KOPT-K1 (cell line): Measurements from ENCODE around the gene CLN3.
"Not testable (repeated sequence)": the region's sequence is repeated elsewhere in the genome, so short reads cannot be mapped to it uniquely, and the experiment has no call there.

ENCODE experiments used
- H3K27ac ChIP-seq: fragments of 200-600 bp; sonication (generic); 2 replicates; pipeline ENCODE4 v1.5.1; 2016; ENCODE audit warnings: antibody characterized with exemption, mild to moderate bottlenecking, low read depth, low read length; ENCODE audit not compliant: poor library complexity, severe bottlenecking
- H3K36me3 ChIP-seq: fragments of 200-600 bp; sonication (generic); 2 replicates; pipeline ENCODE4 v1.5.1; 2017; ENCODE audit warnings: antibody characterized with exemption, mild to moderate bottlenecking, low read length, moderate library complexity; ENCODE audit not compliant: insufficient read depth
- H3K9me3 ChIP-seq: fragments of 200-600 bp; sonication (generic); 2 replicates; pipeline ENCODE4 v1.5.1; 2017; ENCODE audit warnings: antibody characterized with exemption, low read length, mild to moderate bottlenecking; ENCODE audit not compliant: insufficient read depth, poor library complexity, severe bottlenecking

CLN3 gene

DNA sequence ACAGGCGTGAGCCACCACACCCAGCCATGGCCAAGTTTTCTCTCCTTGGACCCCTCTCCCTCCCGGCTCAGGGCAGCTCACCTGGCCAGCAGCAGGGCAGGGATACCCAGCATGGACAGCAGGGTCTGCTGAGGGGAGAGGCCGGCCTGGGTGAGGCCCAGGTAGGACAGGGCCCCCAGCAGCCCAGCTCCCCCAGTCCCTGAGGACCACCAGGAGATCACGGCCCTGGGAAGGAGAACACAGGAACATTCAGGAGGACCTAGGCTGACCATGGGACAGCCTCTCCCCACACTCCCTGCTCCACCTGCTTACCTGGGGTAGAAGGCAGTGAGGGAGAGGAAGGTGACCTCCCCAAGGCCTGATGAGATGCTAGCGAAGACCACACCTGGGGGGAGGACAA, 5.6 kb downstream of the CLN3 start:
- Histone ChIP-seq H3K27ac (no peak overlapping the region), H3K9me3 (no peaks in the 10 kb centered on the region), H3K36me3 (peaks cover 65% of the 10 kb centered on the region)

DNA sequence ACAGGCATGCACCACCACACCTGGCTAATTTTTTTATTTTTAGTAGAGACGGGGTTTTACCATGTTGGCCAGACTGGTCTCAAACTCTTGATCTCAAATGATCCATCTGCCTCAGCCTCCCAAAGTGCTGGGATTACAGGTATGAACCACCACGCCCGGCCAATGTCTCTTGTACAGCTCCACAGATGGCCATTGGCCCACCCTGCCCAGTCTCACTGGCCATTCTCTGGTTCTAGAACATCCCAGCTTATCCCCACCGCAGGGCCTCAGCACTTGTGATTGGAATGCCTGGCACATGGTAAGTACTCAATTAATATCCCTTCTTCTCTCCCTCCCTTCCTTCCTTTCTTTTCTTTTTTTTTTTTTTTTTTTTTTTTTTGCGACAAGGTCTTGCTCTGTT, 8.5 kb downstream of the CLN3 start:
- not testable (repeated sequence) for H3K27ac ChIP-seq, H3K9me3 ChIP-seq
- H3K36me3 ChIP-seq = peaks cover 77% of the 10 kb centered on the region

GRCh38 chr16:28482026-28482425, 9.8 kb downstream of the CLN3 start:
- Histone ChIP-seq H3K27ac (no peak overlapping the region), H3K36me3 (peaks cover 80% of the 10 kb centered on the region), H3K9me3 (no peaks in the 10 kb centered on the region)

- Histone ChIP-seq H3K27ac (no peak overlapping the region), H3K36me3 (peaks cover 91% of the 10 kb centered on the region), H3K9me3 (no peaks in the 10 kb centered on the region)
These were observed 13.2 kb downstream of the CLN3 start for GRCh38 chr16:28478506-28479180.

DNA sequence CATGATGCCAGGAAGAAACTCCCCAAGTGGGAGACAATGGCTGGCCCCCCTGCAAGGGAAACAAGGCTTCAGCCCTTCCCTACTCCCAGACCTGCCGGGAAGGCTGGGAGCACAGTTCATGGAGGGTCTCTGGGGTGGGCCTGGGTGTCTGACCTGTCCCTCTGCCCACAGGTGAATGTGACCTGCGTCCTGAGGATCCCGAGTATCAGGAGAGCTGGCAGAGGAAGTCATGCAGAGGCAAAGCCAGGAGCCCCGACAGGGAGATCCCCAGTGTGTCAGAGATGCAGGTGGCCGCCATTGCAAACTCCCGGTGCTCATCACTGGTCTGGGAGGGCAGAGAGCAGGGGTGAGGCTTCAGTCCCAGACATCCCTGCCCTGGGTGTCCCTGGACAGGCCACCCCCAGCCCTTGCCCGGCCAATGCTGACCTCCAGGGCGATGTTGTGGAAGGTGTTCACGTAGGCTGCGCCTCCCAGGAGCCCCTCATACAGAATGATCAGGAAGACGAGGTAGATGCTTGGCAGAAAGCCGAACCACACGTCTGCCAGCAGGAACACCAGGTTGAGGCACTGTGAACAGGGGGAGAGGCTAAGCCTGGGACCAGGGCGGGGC, 14.5 kb downstream of the CLN3 start:
- Histone ChIP-seq H3K27ac (no peak overlapping the region), H3K9me3 (no peaks in the 10 kb centered on the region), H3K36me3 (peaks cover 83% of the 10 kb centered on the region)

DNA sequence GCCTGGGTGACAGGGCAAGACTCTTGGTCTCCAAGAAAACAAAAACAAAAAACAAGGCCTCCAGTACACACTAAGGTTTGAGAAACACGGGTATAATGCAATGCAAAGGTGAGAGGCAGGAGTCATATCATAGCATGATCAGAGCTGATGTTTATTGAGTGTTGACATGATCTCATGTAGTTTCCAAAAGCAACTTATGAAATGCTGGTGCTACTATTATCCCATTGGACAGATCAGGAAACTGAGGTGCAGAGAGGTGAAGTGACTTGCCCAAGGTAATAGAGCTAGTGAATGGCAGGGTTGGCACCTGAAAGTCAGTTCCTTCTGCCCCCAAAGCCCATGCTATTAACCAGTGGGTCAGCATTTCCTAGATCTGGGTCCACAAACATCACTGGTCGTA, 16.7 kb downstream of the CLN3 start:
- Histone ChIP-seq H3K9me3 (no peaks in the 10 kb centered on the region), H3K27ac (no peak overlapping the region), H3K36me3 (peaks cover 61% of the 10 kb centered on the region)

DNA sequence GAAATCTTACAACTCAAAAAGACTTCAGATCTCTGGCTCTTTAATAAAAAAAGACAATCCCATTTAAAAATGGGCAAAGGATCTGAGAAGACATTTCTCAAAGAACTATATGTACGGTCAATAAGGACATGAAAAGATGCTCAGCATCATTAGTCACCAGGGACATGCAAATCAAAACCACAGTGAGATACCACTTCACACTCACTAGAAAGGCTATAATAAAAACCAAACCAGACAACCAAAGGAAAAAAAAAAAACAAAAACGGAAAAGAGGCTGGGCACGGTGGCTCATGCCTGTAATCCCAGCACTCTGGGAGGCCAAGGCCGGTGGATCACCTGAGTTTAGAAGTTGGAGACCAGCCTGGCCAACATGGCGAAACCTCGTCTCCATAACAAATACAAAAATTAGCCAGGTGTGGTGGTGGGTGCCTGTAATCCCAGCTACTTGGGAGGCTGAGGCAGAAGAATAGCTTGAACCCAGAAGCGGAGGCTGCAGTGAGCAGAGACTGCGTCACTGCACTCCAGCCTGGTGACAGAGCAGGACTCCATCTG, 18.1 kb downstream of the CLN3 start:
- Histone ChIP-seq H3K27ac (no peak overlapping the region), H3K9me3 (no peaks in the 10 kb centered on the region), H3K36me3 (peaks cover 47% of the 10 kb centered on the region)

DNA sequence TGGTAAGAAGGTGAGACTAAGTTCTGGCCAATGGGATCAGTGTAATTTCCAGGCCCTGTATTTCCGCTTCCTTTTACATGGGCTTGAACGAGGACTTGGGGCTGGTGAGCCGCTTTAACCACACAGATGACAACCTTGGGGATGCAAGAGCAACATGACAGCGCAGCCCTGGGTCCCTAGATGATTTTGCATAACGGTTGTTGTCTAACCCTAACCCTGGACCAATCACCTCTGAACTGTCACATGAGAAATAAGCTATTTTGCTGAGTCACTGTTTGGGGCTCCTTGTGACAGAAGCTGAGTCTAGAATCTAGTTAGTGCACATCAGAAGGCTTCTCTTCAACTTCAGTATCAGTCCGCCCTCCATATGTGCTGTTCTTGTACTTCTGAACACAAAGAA, 44.8 kb downstream of the CLN3 start:
- not testable (repeated sequence) for H3K9me3 ChIP-seq, H3K27ac ChIP-seq, H3K36me3 ChIP-seq

DNA sequence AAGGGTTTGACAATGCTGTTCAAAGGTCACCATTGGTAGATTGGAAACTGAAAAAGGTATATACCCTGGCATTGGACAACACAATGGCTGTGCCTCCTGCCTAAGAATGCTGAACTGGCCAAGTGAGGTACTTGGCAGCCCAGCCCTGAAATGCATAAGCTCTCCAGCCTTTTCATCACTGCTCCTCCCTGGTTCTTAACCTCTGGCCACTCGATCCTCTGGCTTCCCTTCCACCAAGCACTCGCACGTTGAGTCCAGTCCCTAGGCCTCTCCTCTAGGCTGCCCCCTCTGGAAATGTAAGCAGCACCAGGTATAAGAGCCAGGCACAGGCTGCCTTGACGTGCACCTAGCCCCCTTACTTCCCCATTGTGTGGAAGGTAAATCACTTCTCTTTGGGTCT, 45.5 kb downstream of the CLN3 start:
- not testable (repeated sequence) for H3K36me3 ChIP-seq, H3K27ac ChIP-seq, H3K9me3 ChIP-seq

GRCh38 chr16:28443943-28444342, 47.9 kb downstream of the CLN3 start:
- H3K9me3 ChIP-seq, H3K27ac ChIP-seq, H3K36me3 ChIP-seq: not testable (repeated sequence)

DNA sequence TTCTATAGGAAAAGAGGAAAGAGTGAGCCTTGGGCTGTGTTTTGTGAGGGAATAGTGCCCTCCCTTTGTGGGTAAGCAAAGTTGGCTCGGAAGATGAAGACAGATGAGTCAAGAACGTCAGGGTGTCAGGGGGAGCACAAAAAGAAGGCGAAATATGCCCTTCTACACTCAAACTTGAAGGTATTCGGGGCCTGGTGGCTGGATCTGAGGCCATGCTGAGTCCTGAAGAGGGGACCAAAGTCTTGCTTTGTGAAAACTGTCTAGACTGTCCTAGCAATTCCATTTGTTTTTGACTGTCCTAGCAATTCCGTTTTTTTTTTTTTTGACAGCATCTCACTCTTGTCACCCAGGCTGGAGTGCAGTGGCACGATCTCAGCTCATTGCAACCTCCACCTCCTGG, 53.0 kb downstream of the CLN3 start:
- not testable (repeated sequence) for H3K27ac ChIP-seq

DNA sequence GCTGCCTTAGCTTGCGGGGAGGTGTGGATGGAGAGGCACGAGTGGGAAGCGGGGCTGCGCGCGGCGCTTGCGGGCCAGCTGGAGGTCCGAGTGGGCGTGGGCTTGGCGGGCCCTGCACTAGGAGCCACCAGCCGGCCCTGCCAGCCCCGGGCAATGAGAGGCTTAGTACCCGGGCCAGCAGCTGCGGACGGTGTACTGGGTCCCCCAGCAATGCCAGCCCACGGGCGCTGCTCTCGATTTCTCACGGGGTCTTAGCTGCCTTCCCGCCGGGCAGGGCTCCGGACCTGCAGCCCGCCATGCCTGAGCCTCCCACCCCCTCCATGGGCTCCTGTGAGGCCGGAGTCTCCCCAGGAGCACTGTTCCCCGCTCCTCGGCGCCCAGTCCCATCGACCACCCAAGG, 56.5 kb downstream of the CLN3 start:
- not testable (repeated sequence) for H3K27ac ChIP-seq, H3K9me3 ChIP-seq, H3K36me3 ChIP-seq

More for the DNA sequence above, 53.0 kb downstream of the CLN3 start:
- not testable (repeated sequence) for H3K9me3 ChIP-seq, H3K36me3 ChIP-seq
